HepG2 (cell line): ENCODE data around the gene USP32. TPM values are rescaled to one million over a fixed set of nuclear protein-coding genes. Genes with fewer than 3 reads are reported as not detected.

Source experiments
- BRD4 ChIP-seq: sonication (generic); formaldehyde crosslinking; IDR thresholded peaks from 2 replicates; pipeline ENCODE4 v1.4.0; 2020; ENCODE audit warnings: missing genetic modification reagents
- FOSL1 ChIP-seq: sonication (generic); formaldehyde crosslinking; IDR thresholded peaks from 2 replicates; pipeline ENCODE4 v1.9.0; 2021; ENCODE audit warnings: missing genetic modification reagents, borderline replicate concordance
- IRF2 ChIP-seq: IDR thresholded peaks from 2 replicates; pipeline ENCODE4 v1.6.1; 2018; ENCODE audit warnings: missing genetic modification reagents, missing compliant biosample characterization
- KDM6A ChIP-seq: IDR thresholded peaks from 2 replicates; pipeline ENCODE4 v1.6.1; 2016; ENCODE audit warnings: low read depth
- KLF12 ChIP-seq: sonication (generic); formaldehyde crosslinking; IDR thresholded peaks from 2 replicates; pipeline ENCODE4 v1.4.0; 2020; ENCODE audit warnings: missing genetic modification reagents, borderline replicate concordance
- NRL ChIP-seq: sonication (generic); formaldehyde crosslinking; IDR thresholded peaks from 2 replicates; pipeline ENCODE4 v1.5.0; 2020; ENCODE audit warnings: missing genetic modification reagents, mild to moderate bottlenecking, moderate library complexity, borderline replicate concordance
- RAD51 ChIP-seq: fragments of 450-650 bp; IDR thresholded peaks from 2 replicates; pipeline ENCODE4 v1.6.1; 2016; ENCODE audit warnings: borderline replicate concordance
- RFX3 ChIP-seq: IDR thresholded peaks from 2 replicates; pipeline ENCODE4 v1.6.1; 2016; ENCODE audit warnings: missing biosample characterization, missing genetic modification reagents
- RFXAP ChIP-seq: sonication (generic); formaldehyde crosslinking; IDR thresholded peaks from 2 replicates; pipeline ENCODE4 v1.4.0; 2020; ENCODE audit warnings: missing genetic modification reagents, borderline replicate concordance
- TARDBP ChIP-seq: sonication (generic); formaldehyde crosslinking; IDR thresholded peaks from 2 replicates; pipeline ENCODE4 v1.8.0; 2022; ENCODE audit warnings: mild to moderate bottlenecking, missing genetic modification reagents
- UBTF ChIP-seq: sonication (generic); formaldehyde crosslinking; IDR thresholded peaks from 2 replicates; pipeline ENCODE4 v1.4.0; 2020; ENCODE audit warnings: mild to moderate bottlenecking, missing genetic modification reagents
- ZBTB37 ChIP-seq: sonication (generic); formaldehyde crosslinking; IDR thresholded peaks from 2 replicates; pipeline ENCODE4 v1.4.0; 2020; ENCODE audit warnings: mild to moderate bottlenecking, missing genetic modification reagents
- ZC3H4 ChIP-seq: sonication (generic); formaldehyde crosslinking; IDR thresholded peaks from 2 replicates; pipeline ENCODE4 v1.4.0; 2020; ENCODE audit warnings: missing genetic modification reagents, borderline replicate concordance
- ZFP36L1 ChIP-seq: sonication (generic); formaldehyde crosslinking; IDR thresholded peaks from 2 replicates; pipeline ENCODE4 v1.8.0; 2022; ENCODE audit warnings: mild to moderate bottlenecking, missing genetic modification reagents, moderate library complexity
- ZHX2 ChIP-seq, 2 experiments: sonication (generic) in 1 of 2; formaldehyde crosslinking in 1 of 2; IDR thresholded peaks; 2 replicates each; pipeline versions ENCODE4 v1.6.1 to v1.9.0; 2014 to 2022; ENCODE audit warnings: antibody characterized with exemption in 1 of 2, borderline replicate concordance in 1 of 2, inconsistent platforms in 1 of 2, low read depth in 1 of 2, missing genetic modification reagents in 1 of 2
- ZNF343 ChIP-seq: sonication (generic); formaldehyde crosslinking; IDR thresholded peaks from 2 replicates; pipeline ENCODE4 v1.4.0; 2020; ENCODE audit warnings: mild to moderate bottlenecking, missing genetic modification reagents
- ZNF446 ChIP-seq: sonication (generic); formaldehyde crosslinking; IDR thresholded peaks from 2 replicates; pipeline ENCODE4 v1.5.0; 2020; ENCODE audit warnings: mild to moderate bottlenecking, missing genetic modification reagents
- ZNF468 ChIP-seq: sonication (generic); formaldehyde crosslinking; IDR thresholded peaks from 2 replicates; pipeline ENCODE4 v1.8.0; 2022; ENCODE audit warnings: mild to moderate bottlenecking, moderate library complexity, missing genetic modification reagents
- ZNF703 ChIP-seq: sonication (generic); formaldehyde crosslinking; IDR thresholded peaks from 2 replicates; pipeline ENCODE4 v1.5.1; 2020; ENCODE audit warnings: missing genetic modification reagents, mild to moderate bottlenecking, moderate library complexity, borderline replicate concordance
- ZNF878 ChIP-seq: sonication (generic); formaldehyde crosslinking; IDR thresholded peaks from 2 replicates; pipeline ENCODE4 v1.8.1; 2023; ENCODE audit warnings: mild to moderate bottlenecking, missing genetic modification reagents, moderate library complexity
- polyA plus RNA-seq, 8 experiments: library from polyadenylated mRNA; depleted of rRNA in 3 of 8; stranded (reverse) in 7 of 8; unstranded in 1 of 8; fragments of >200 nt; fragmentation: Illumina TruSeq in 4 of 8; extraction: Trizol in 4 of 8; gene quantifications; 2 replicates each; pipeline versions ENCODE4 v1.2.1 to v1.2.3, GENCODE V29; 2011 to 2016; ENCODE audit warnings: low read depth in 4 of 8, missing spikeins in 1 of 8, mixed read lengths in 1 of 8; ENCODE audit not compliant: insufficient read depth in 1 of 8
- total RNA-seq, 5 experiments: library from RNA; depleted of rRNA; stranded (reverse); fragments of >200 nt; fragmentation: Illumina TruSeq; extraction: Trizol; gene quantifications; 2 replicates each; pipeline ENCODE4 v1.2.3, GENCODE V29; 2016; ENCODE audit warnings: low read depth in 1 of 5

The USP32 gene
- total and polyA plus RNA-seq, 2 of the 13 experiments (the other 11 are each of a cell fraction or from before 2014, with no cell fraction given) = 24.9 to 39.9 TPM

- TF ChIP-seq ZHX2 (IDR thresholded peaks at IDR 0.05; ENCODE audit: low read depth) (peak; percentile 79), ZHX2 (CRISPR knock-in tag; IDR thresholded peaks at IDR 0.05; ENCODE audit: borderline replicate concordance) (no peak), ZNF468 (CRISPR knock-in tag) (0 out of 2 replicates have a peak, but pooled peaks have one; percentile 29), KDM6A (0 out of 2 replicates have a peak, but pooled peaks have one; percentile 18), ZC3H4 (CRISPR knock-in tag) (no peak), RFX3 (CRISPR knock-in tag) (no peak), ZBTB37 (CRISPR knock-in tag) (no peak), ZNF446 (peak; percentile 49), ZNF703 (no peak), ZNF878 (CRISPR knock-in tag) (peak; percentile 93), KLF12 (CRISPR knock-in tag) (peak; percentile 99), ZFP36L1 (CRISPR knock-in tag) (no peak), RFXAP (CRISPR knock-in tag) (peak; percentile 90; the same call in 1 of the 2 replicates), FOSL1 (CRISPR knock-in tag) (no peak), TARDBP (peak; percentile 98), NRL (CRISPR knock-in tag) (peak; percentile 90; the same call in 1 of the 2 replicates), RAD51 (peak; percentile 98), BRD4 (no peak; the same call in 1 of the 2 replicates), ZNF343 (CRISPR knock-in tag) (no peak; the same call in none of the 2 replicates), UBTF (CRISPR knock-in tag) (peak; percentile 54; the same call in 1 of the 2 replicates), IRF2 (CRISPR knock-in tag) (peak; percentile 64; the same call in 1 of the 2 replicates)
Observed at GRCh38 chr17:60392042-60392844, at the start of gene USP32 (continued).
